ENCODE measurements around the gene ASCC1. TPM values are rescaled to one million over a fixed set of nuclear protein-coding genes. Genes with fewer than 3 reads are reported as not detected.

ASCC1 gene
- total and polyA plus RNA-seq, 4 donors = 30.6 to 57.1 (median 49.6) TPM

- H3K4me1 ChIP-seq (ENCODE audit: control insufficient read depth, insufficient read depth, low read length) = peaks cover 32% of the 10 kb centered on the region
- H3K36me3 ChIP-seq (ENCODE audit: control insufficient read depth, insufficient read depth, low read length) = peaks cover 96% of the 10 kb centered on the region
- WGBS (ENCODE audit: insufficient coverage) = 80% methylated on average over 14 of the region's 18 CpGs
- H3K27ac ChIP-seq (ENCODE audit: low read depth, low read length) = no peak overlapping the region
- peak in 1 of 6 donors; percentile 29 for DNase-seq (ENCODE audit: low read depth in 4 of 6, low spot score in 6 of 6)
- H3K27me3 ChIP-seq (ENCODE audit: control insufficient read depth, insufficient read depth, low read length) = no peaks in the 10 kb centered on the region
- no peaks in the 10 kb centered on the region for H3K9me3 ChIP-seq (ENCODE audit: control insufficient read depth, insufficient read depth, low read length)
- H3K4me3 ChIP-seq (ENCODE audit: low read depth, low read length) = no peak overlapping the region
Observed at GRCh38 chr10:72066318-72067284, 149.5 kb downstream of the ASCC1 start.

- H3K36me3 ChIP-seq (ENCODE audit: control insufficient read depth, insufficient read depth, low read length) = peaks cover 98% of the 10 kb centered on the region
- no peak overlapping the region for H3K4me3 ChIP-seq (ENCODE audit: low read depth, low read length)
- peaks cover 28% of the 10 kb centered on the region for H3K4me1 ChIP-seq (ENCODE audit: control insufficient read depth, insufficient read depth, low read length)
- H3K27ac ChIP-seq (ENCODE audit: low read depth, low read length) = no peak overlapping the region
- WGBS (ENCODE audit: insufficient coverage) = 89% methylated on average over 12 of the region's 13 CpGs
- H3K9me3 ChIP-seq (ENCODE audit: control insufficient read depth, insufficient read depth, low read length) = no peaks in the 10 kb centered on the region
- no peaks in the 10 kb centered on the region for H3K27me3 ChIP-seq (ENCODE audit: control insufficient read depth, insufficient read depth, low read length)
- DNase-seq (ENCODE audit: low read depth in 4 of 6, low spot score in 6 of 6) = no peak
Observed at GRCh38 chr10:72065439-72066025, 150.5 kb downstream of the ASCC1 start.

GRCh38 chr10:72063703-72064391 is 152.2 kb downstream of the ASCC1 start:
- Histone ChIP-seq H3K4me3 (ENCODE audit: low read depth, low read length) (no peak overlapping the region), H3K27ac (ENCODE audit: low read depth, low read length) (no peak overlapping the region), H3K4me1 (ENCODE audit: control insufficient read depth, insufficient read depth, low read length) (peaks cover 16% of the 10 kb centered on the region), H3K9me3 (ENCODE audit: control insufficient read depth, insufficient read depth, low read length) (no peaks in the 10 kb centered on the region), H3K27me3 (ENCODE audit: control insufficient read depth, insufficient read depth, low read length) (no peaks in the 10 kb centered on the region), H3K36me3 (ENCODE audit: control insufficient read depth, insufficient read depth, low read length) (peaks cover 86% of the 10 kb centered on the region)
- DNase-seq (ENCODE audit: low read depth in 4 of 6, low spot score in 6 of 6) = no peak
- 90% methylated on average over 7 of the region's 9 CpGs for WGBS (ENCODE audit: insufficient coverage)

GRCh38 chr10:72062832-72063702 is 153.0 kb downstream of the ASCC1 start:
- DNase-seq (ENCODE audit: low read depth in 4 of 6, low spot score in 6 of 6) = no peak
- no peak overlapping the region for H3K4me3 ChIP-seq (ENCODE audit: low read depth, low read length)
- H3K27ac ChIP-seq (ENCODE audit: low read depth, low read length) = no peak overlapping the region
- peaks cover 79% of the 10 kb centered on the region for H3K36me3 ChIP-seq (ENCODE audit: control insufficient read depth, insufficient read depth, low read length)
- H3K4me1 ChIP-seq (ENCODE audit: control insufficient read depth, insufficient read depth, low read length) = peaks cover 16% of the 10 kb centered on the region
- no peaks in the 10 kb centered on the region for H3K9me3 ChIP-seq (ENCODE audit: control insufficient read depth, insufficient read depth, low read length)
- 84% methylated on average over 24 of the region's 29 CpGs for WGBS (ENCODE audit: insufficient coverage)
- H3K27me3 ChIP-seq (ENCODE audit: control insufficient read depth, insufficient read depth, low read length) = no peaks in the 10 kb centered on the region

GRCh38 chr10:72062382-72062781 is 153.7 kb downstream of the ASCC1 start:
- Histone ChIP-seq H3K9me3 (ENCODE audit: control insufficient read depth, insufficient read depth, low read length) (no peaks in the 10 kb centered on the region), H3K27ac (ENCODE audit: low read depth, low read length) (no peak overlapping the region), H3K4me3 (ENCODE audit: low read depth, low read length) (no peak overlapping the region), H3K27me3 (ENCODE audit: control insufficient read depth, insufficient read depth, low read length) (no peaks in the 10 kb centered on the region), H3K4me1 (ENCODE audit: control insufficient read depth, insufficient read depth, low read length) (peaks cover 20% of the 10 kb centered on the region), H3K36me3 (ENCODE audit: control insufficient read depth, insufficient read depth, low read length) (peaks cover 72% of the 10 kb centered on the region)
- peak in 1 of 6 donors; percentile 86 for DNase-seq (ENCODE audit: low read depth in 4 of 6, low spot score in 6 of 6)
- WGBS (ENCODE audit: insufficient coverage) = 78% methylated on average over 8 of the region's 10 CpGs

- Histone ChIP-seq H3K27ac (ENCODE audit: low read depth, low read length) (no peak overlapping the region), H3K9me3 (ENCODE audit: control insufficient read depth, insufficient read depth, low read length) (no peaks in the 10 kb centered on the region), H3K4me3 (ENCODE audit: low read depth, low read length) (no peak overlapping the region), H3K4me1 (ENCODE audit: control insufficient read depth, insufficient read depth, low read length) (peaks cover 21% of the 10 kb centered on the region), H3K27me3 (ENCODE audit: control insufficient read depth, insufficient read depth, low read length) (no peaks in the 10 kb centered on the region), H3K36me3 (ENCODE audit: control insufficient read depth, insufficient read depth, low read length) (peaks cover 67% of the 10 kb centered on the region)
- WGBS (ENCODE audit: insufficient coverage) = 69% methylated on average over 7 of the region's 9 CpGs
- DNase-seq (ENCODE audit: low read depth in 4 of 6, low spot score in 6 of 6) = no peak
Observed at GRCh38 chr10:72061930-72062329, 154.1 kb downstream of the ASCC1 start.

- Histone ChIP-seq H3K9me3 (ENCODE audit: control insufficient read depth, insufficient read depth, low read length) (no peaks in the 10 kb centered on the region), H3K36me3 (ENCODE audit: control insufficient read depth, insufficient read depth, low read length) (peaks cover 63% of the 10 kb centered on the region), H3K4me1 (ENCODE audit: control insufficient read depth, insufficient read depth, low read length) (peaks cover 20% of the 10 kb centered on the region), H3K27ac (ENCODE audit: low read depth, low read length) (no peak overlapping the region), H3K27me3 (ENCODE audit: control insufficient read depth, insufficient read depth, low read length) (no peaks in the 10 kb centered on the region), H3K4me3 (ENCODE audit: low read depth, low read length) (no peak overlapping the region)
- 59% methylated on average over 5 of the region's 5 CpGs for WGBS (ENCODE audit: insufficient coverage)
- DNase-seq (ENCODE audit: low read depth in 4 of 6, low spot score in 6 of 6) = no peak
Observed at GRCh38 chr10:72061491-72061890, 154.6 kb downstream of the ASCC1 start.

GRCh38 chr10:72059843-72060822 is 155.9 kb downstream of the ASCC1 start:
- no peaks in the 10 kb centered on the region for H3K9me3 ChIP-seq (ENCODE audit: control insufficient read depth, insufficient read depth, low read length)
- no peak overlapping the region for H3K27ac ChIP-seq (ENCODE audit: low read depth, low read length)
- H3K36me3 ChIP-seq (ENCODE audit: control insufficient read depth, insufficient read depth, low read length) = peaks cover 49% of the 10 kb centered on the region
- 84% methylated on average over 15 of the region's 19 CpGs for WGBS (ENCODE audit: insufficient coverage)
- DNase-seq (ENCODE audit: low read depth in 4 of 6, low spot score in 6 of 6) = no peak
- peaks cover 18% of the 10 kb centered on the region for H3K4me1 ChIP-seq (ENCODE audit: control insufficient read depth, insufficient read depth, low read length)
- no peaks in the 10 kb centered on the region for H3K27me3 ChIP-seq (ENCODE audit: control insufficient read depth, insufficient read depth, low read length)
- H3K4me3 ChIP-seq (ENCODE audit: low read depth, low read length) = no peak overlapping the region

Data from spinal cord (tissue), 10 donors.